HG03378 (cell line): ENCODE measurements around the gene WBP1.
"Not testable (repeated sequence)": the region's sequence is repeated elsewhere in the genome, so short reads cannot be mapped to it uniquely, and the experiment has no call there.

Experiments used
- ATAC-seq: cut with Tn5 transposase; IDR thresholded peaks from one replicate; pipeline ENCODE4 v1.9.1; 2021; ENCODE audit warnings: mild to moderate bottlenecking, moderate library complexity; ENCODE audit not compliant: unreplicated experiment

Gene WBP1

DNA sequence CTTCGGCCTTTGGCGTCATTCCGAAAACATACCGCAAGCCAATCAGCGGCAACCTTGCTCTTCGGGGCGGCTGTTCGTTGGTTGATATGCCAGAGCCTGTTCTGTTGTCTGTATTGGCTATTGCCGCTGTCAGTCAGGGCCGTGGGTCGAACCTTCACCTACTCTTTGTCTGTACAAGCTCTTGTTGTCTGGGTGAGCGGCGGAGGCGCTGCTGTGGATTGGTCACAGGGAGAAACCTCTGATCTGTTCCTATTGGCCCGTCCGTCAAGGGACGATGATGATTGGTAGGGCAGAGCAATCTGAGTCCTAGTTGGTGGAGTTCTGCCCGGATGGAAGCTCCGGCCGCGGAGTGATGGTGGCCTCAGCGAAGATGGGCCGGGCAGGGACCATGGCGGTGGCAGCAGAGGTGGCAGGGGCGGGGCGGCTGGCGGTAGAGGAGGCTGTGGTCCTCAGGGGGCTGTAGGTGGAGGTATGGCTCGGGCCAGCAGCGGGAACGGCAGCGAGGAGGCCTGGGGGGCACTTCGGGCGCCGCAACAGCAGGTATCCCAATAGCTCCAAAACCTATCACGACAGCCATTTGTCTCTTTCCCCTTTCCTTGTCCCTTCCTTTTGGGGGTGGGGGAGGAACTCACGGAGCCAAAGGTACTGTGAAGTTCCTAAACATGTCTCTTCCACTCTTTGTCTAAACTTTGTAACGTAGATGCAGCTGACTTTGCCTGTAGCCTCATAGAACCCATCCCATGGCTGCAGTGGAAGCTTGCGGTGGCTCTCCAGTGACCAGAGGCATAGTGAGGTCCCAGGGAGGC lies at the start of gene WBP1:
Gene WBP1, plus strand, starts transcription at position 307 of the 806 bp plus-strand sequence. Its CDS starts 165 bp downstream, at position 472.
- peak; percentile 86 for ATAC-seq

- ATAC-seq, result no peak
Observed at GRCh38 chr2:74413001-74413698, 45.1 kb upstream of the WBP1 start.

DNA sequence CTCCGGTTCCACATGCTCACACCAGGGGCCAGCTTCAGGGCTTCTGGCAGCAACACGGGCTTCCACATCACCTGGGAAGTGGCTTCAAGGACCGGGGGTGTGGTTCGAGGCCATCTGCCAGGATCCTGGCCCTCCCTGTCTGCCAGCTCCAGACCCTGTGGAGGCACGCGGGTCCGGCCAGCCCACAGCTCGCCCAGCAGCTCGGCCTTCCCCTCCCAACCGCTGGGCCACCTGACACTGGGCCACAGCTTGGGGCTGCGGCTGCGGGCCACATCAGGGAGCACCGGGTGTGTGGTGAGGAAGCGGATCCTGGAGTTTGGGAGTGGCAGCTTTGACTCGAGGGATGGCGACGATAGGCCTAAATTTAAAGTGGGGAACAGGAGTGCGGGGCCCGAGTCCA lies 43.8 kb upstream of the WBP1 start:
- ATAC-seq, result no peak

- ATAC-seq, result no peak
Observed at GRCh38 chr2:74414881-74415761, 43.1 kb upstream of the WBP1 start.

- ATAC-seq, result no peak
Observed at GRCh38 chr2:74415762-74416395, 42.4 kb upstream of the WBP1 start.

DNA sequence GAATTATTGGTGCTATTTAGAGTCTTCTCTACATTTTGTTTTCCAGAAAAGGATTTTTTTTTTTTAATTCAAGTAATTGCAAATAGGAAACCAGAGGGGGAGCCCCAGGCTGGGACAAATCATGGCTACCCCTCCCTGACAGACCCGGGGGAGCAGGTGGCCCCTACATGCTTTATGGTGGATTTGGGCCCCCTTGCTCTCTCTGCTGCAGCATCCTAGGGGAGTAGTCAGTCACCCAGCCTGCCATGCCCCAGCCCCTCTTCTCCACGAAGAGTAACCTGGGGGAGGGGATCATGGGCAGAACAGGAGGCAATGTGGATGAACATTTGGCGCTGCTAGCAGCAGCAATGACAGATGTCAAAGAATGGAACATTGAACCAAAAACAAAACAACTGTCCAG lies 41.5 kb upstream of the WBP1 start:
- no peak for ATAC-seq

DNA sequence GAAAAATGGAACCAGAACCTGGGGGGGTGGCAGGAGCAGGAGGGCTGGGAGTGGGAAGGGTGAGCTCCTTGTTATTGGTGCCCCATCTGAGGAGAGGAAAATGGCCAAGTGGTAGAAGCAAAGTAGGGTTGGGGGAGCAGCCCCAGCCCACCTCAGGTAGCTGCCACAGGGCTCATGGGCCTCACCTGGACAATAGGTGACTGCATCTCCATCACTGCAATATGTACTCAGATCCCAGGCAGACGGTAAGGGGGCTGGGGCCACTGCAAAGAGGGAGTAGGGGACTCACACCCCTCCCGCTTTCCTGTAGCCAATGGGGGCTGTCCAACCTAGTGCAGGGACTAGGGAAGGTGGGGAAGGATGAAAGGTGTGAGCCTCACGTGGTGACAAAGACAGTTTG lies 41.0 kb upstream of the WBP1 start:
- no peak for ATAC-seq

DNA sequence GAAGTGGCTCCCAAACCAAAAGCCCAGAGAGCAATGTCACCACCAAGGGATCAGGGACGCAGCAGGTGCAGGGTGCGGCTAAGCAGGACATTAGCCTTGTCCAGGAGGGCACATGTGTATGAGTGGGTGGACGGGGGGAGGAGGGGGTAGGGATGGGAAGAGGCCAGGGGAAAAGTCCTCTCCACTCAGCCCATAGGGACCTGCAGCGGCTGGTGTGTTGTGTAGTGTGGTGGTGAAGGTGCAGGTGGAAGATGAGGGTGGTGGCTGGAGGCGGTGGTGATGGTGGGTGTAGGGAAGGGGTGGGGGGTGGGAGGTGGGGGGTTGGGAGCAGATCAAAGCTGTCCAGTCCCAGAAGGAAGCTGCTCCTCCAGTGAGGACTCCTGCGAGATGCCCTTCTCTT lies 40.5 kb upstream of the WBP1 start:
- ATAC-seq, result no peak

DNA sequence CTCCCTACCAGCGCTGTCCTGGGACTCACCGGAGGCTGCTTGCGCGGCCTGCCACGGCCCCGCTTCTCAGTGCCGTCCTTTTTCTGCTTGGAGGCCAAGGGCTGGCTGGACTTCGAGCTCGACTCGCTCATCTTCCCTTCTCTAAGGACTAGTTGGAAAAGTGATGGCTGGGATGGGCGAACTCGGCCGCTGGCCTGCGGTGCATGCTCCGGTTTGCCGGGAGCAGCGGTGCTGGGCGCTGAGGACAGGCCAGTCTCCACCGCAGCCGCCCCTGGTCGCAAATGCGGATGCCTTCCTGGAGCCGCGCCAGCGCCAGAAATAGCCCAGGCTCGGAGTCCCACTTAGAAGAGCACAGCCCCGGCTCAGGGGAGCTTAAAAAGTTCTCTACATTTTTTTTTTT lies 39.9 kb upstream of the WBP1 start:
- ATAC-seq, result no peak

DNA sequence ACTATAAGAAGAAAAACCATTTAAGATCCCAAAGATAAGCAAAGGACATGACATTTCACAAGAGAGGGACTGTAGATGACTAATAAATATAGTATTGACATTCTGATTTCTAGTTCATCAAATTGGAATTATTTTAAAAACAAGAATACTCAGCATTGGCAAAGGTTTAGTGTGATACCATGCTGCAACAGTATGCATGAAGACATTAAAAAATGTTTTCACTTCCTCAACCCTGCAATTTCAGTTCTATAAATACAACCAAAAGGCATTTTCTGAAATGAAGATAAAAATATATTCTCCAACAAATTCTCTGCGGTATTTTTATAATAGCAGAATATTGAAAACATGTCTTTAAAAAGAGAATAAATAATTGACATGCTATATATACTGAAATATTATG lies 38.9 kb upstream of the WBP1 start:
- no peak for ATAC-seq

DNA sequence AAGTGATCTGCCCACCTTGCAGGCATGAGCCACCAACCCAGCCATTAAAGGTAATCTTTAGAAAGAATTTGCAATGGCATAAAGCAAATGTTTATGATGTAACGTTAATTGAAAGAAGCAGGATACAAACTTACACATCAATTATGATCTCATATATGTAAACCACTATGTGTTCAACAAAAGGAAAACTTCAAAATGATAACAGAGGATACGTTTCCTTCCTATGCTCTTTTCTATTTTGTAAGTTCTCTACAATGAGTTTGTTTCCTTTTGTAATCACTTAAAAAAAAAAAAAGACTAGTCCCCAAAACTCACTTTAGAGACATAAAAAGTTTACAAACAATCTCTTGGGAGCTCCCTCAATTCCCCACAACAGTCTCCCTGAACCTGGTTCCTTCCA lies 38.2 kb upstream of the WBP1 start:
- ATAC-seq, result no peak

- ATAC-seq, result not testable (repeated sequence)
Observed at GRCh38 chr2:74420443-74421103, 37.7 kb upstream of the WBP1 start.

- peak; percentile 67 for ATAC-seq
Observed at GRCh38 chr2:74421221-74421870, 36.9 kb upstream of the WBP1 start, which contains the start of the genes C2orf81 and WDR54. Gene C2orf81 (minus strand): TSS chr2:74421619. CDS start chr2:74421560, 59 bp downstream. Gene WDR54 (plus strand): TSS chr2:74421730. CDS start chr2:74422154, 424 bp downstream.

DNA sequence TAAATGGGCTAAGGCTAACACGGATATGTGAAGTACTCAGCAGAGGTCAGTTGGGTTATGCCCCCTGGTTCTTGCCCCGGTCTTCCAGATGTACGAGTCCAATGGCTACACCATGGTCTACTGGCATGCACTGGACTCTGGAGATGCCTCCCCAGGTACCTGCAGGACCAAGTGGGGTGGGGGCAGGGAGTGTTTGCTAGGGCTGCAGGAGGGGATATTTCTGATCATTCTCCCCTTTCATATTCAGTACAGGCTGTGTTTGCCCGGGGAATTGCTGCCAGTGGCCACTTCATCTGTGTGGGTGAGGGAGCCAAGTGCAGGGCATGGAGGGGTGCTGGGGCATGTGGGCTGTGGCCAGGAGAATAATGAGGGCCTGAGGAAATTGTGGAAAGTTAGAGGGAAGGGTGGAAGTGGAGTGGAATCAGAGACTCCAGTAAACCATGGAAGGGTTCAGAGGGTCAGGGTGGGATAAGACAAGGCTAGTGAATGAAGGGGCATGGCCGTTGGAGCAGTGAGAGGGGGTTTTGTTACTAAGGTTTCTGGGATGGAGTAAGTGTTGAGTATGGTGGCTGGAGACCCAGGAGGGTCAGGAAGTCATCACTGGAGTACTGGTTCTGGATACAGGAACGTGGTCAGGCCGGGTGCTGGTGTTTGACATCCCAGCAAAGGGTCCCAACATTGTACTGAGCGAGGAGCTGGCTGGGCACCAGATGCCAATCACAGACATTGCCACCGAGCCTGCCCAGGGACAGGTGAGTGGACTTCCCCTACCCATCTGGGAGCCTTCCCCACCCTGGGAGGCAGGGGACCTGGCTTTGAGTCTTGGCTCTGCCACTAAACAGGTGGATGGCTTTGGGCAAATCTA lies 34.8 kb upstream of the WBP1 start:
- no peak for ATAC-seq

DNA sequence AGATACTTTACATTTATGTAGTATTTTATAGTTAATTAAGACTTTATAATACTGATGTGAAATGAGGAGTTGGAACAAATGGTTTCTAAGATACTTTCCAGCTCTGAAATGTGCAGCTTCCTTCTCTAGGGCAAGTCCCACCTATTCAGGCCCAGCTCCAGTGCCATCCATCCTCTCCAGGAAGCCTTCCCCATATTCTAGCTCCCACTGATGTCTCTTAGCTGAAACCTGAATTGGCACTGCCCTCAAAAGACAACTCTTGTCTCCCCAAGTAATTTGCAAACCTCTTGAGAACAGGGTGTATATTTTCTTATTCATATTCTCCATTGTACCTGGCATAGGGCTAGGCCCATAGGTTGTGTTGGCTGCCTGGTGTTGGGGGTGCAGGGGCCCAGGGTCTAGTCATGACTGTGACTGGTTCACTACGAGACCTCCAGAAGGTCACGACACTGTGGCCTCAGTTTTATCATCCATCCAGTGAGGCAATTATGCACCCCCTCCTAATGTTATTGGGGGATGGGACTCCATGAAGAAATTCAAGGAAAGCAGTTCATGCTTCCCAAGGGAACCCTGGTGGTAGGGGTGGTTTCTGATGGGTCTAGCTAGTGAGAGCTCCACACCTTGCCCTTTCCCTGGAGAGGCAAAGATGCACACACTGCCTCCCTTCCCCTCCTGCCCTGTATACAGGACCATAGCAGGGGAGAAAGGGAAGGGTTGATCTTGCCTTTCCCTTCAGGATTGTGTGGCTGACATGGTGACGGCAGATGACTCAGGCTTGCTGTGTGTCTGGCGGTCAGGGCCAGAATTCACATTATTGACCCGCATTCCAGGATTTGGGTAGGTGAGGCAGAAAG lies 33.9 kb upstream of the WBP1 start:
- ATAC-seq, result no peak

GRCh38 chr2:74424995-74425406 lies 33.2 kb upstream of the WBP1 start:
- ATAC-seq, result no peak

DNA sequence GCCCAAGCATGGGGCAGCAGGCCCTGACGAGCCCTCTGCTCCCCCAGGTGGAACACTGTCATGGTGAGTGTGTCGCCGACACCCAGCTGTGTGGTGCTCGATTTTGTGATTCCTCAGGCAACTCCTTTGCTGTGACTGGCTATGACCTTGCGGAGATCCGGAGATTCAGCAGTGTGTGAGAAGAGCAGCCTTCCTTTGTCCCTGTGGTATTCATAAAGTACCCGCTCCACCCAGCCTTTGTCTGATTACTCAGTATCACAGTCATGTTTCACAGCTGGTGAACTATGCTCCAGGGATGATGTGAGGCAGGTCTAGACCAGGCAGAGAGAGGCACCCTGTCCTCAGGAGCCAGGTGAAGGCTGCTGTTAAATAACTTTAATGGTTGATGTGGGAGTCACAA lies 32.7 kb upstream of the WBP1 start:
- no peak for ATAC-seq
